Dermis blood vessel endothelial cell (primary cell): Measurements from ENCODE around the gene SBF2. TPM values are rescaled to one million over a fixed set of nuclear protein-coding genes. Genes with fewer than 3 reads are reported as not detected.
A peak's percentile ranks its signal among the peaks of the same experiment; 100 is the strongest.

Experiments used
- DNase-seq: peaks from one replicate; pipeline ENCODE4 v3.0.0; 2010
- total RNA-seq: library from RNA; depleted of rRNA; stranded (reverse); fragments of >200 nt; gene quantifications from 2 replicates; pipeline ENCODE4 v1.2.3, GENCODE V29; 2014

The SBF2 gene
- 49.9 and 57.9 TPM in 2 replicates for total RNA-seq

- peak; percentile 95 for DNase-seq
These were observed at the start of gene SBF2 for GRCh38 chr11:10293423-10294289. TSS of gene SBF2 (minus strand) at chr11:10294219. CDS start at chr11:10294069, 150 bp downstream.

GRCh38 chr11:10338287-10338686 is 44.3 kb upstream of the SBF2 start:
- DNase-seq, result no peak

GRCh38 chr11:10333490-10333889 is 39.5 kb upstream of the SBF2 start:
- no peak for DNase-seq

- no peak for DNase-seq
These were observed 37.7 kb upstream of the SBF2 start for GRCh38 chr11:10331548-10332289.

- DNase-seq, result peak; percentile 77
These were observed 35.9 kb upstream of the SBF2 start for GRCh38 chr11:10329935-10330334.

- no peak for DNase-seq
These were observed 35.3 kb upstream of the SBF2 start for GRCh38 chr11:10329356-10329755.

GRCh38 chr11:10328314-10329098 is 34.5 kb upstream of the SBF2 start:
- DNase-seq, result peak; percentile 75

GRCh38 chr11:10327254-10327653 is 33.2 kb upstream of the SBF2 start:
- peak; percentile 81 for DNase-seq

GRCh38 chr11:10326012-10326964 is 32.3 kb upstream of the SBF2 start:
- peak; percentile 74 for DNase-seq

- DNase-seq, result peak; percentile 85
These were observed 31.4 kb upstream of the SBF2 start for GRCh38 chr11:10325277-10326011.

GRCh38 chr11:10324474-10324873 is 30.5 kb upstream of the SBF2 start:
- no peak for DNase-seq

GRCh38 chr11:10323793-10324170 is 29.8 kb upstream of the SBF2 start:
- peak; percentile 74 for DNase-seq

- DNase-seq, result peak; percentile 91
These were observed 29.1 kb upstream of the SBF2 start for GRCh38 chr11:10322830-10323792.

GRCh38 chr11:10322401-10322800 is 28.4 kb upstream of the SBF2 start:
- peak; percentile 24 for DNase-seq

- DNase-seq, result no peak
These were observed 26.9 kb upstream of the SBF2 start for GRCh38 chr11:10320736-10321465.

GRCh38 chr11:10319702-10320558 is 25.9 kb upstream of the SBF2 start:
- no peak for DNase-seq

- peak; percentile 9 for DNase-seq
These were observed 24.4 kb upstream of the SBF2 start for GRCh38 chr11:10318527-10318802.

GRCh38 chr11:10317776-10318526 is 23.9 kb upstream of the SBF2 start:
- DNase-seq, result no peak
